Measurements from ENCODE around the gene PRXL2B.

- no peak for TF ChIP-seq CTCF (conservative IDR thresholded peaks at IDR 0.05 in 1 of 2, IDR thresholded peaks at IDR 0.05 in 1 of 2; ENCODE audit: extremely low read depth in 1 of 2, insufficient read depth in 1 of 2, low read depth in 1 of 2, low read length in 2 of 2)
- TF ChIP-seq EZH2 (IDR thresholded peaks at IDR 0.05; ENCODE audit: borderline replicate concordance, low read length), result no peak
These were observed 20.2 kb upstream of the PRXL2B start for GRCh38 chr1:2566101-2567045.

Data from mammary epithelial cell (primary cell).